Activated T-helper 1 cell treated with anti-CD3 and anti-CD28 coated beads, Interleukin-12 subunit alpha, Interleukin-12 subunit beta, Interleukin-2, Interleukin-4 antibody, amounts not matched to agents 30 ng/mL and 10 ng/mL and 1 ng/mL, durations not matched to agents 14 hours and 24 hours and 36 hours (primary cell): ENCODE measurements around the gene AMER3. TPM values are rescaled to one million over a fixed set of nuclear protein-coding genes. Genes with fewer than 3 reads are reported as not detected.

Experiments
- total RNA-seq: library from RNA; stranded (reverse); gene quantifications from 2 replicates; pipeline ENCODE4 v1.2.3, GENCODE V29; 2022

Gene AMER3
- total RNA-seq, 1 donor from 2014 or later = not detected

Other genes with a start within 250 kb of the AMER3 start
- gene POTEI, start 246.2 kb upstream of the AMER3 start, total RNA-seq = not detected in 2 replicates
- gene CFC1B, start 234.3 kb upstream of the AMER3 start, total RNA-seq = not detected in 2 replicates
- gene CFC1, start 156.0 kb upstream of the AMER3 start, total RNA-seq = not detected in 2 replicates
- not detected in 2 replicates for gene POTEJ, start 144.1 kb upstream of the AMER3 start, total RNA-seq
- gene GPR148, start 26.5 kb upstream of the AMER3 start, total RNA-seq = not detected in 2 replicates
- gene ARHGEF4, start 81.4 kb downstream of the AMER3 start, total RNA-seq = 0.05 and 0.10 TPM in 2 replicates